ENCODE data around the gene C6orf52. TPM values are rescaled to one million over a fixed set of nuclear protein-coding genes. Genes with fewer than 3 reads are reported as not detected.
"Not testable (repeated sequence)": the region's sequence is repeated elsewhere in the genome, so short reads cannot be mapped to it uniquely, and the experiment has no call there.

The C6orf52 gene
- 1.7 TPM in 1 of 2 replicates, not detected in the other for total RNA-seq (2014; rRNA removed; shearing (Covaris generic))

- peak; percentile 93 for DNase-seq (ENCODE audit: low read depth)
These were observed at the start of gene C6orf52, which contains the start of gene PAK1IP1 for GRCh38 chr6:10694302-10695085. C6orf52 (minus strand) TSS chr6:10694616; CDS start chr6:10687550, 7,066 bp downstream. PAK1IP1 (plus strand) TSS chr6:10694972; CDS start chr6:10694986, 14 bp downstream.

- no peak for DNase-seq (ENCODE audit: low read depth)
These were observed 49.1 kb upstream of the C6orf52 start for GRCh38 chr6:10743515-10743914.

GRCh38 chr6:10742251-10742650 lies 47.8 kb upstream of the C6orf52 start:
- DNase-seq (ENCODE audit: low read depth) = no peak

GRCh38 chr6:10741643-10742042 lies 47.2 kb upstream of the C6orf52 start:
- not testable (repeated sequence) for DNase-seq (ENCODE audit: low read depth)

- DNase-seq (ENCODE audit: low read depth) = no peak
These were observed 45.6 kb upstream of the C6orf52 start for GRCh38 chr6:10740061-10740460.

- DNase-seq (ENCODE audit: low read depth) = no peak
These were observed 42.3 kb upstream of the C6orf52 start for GRCh38 chr6:10736731-10737130.

GRCh38 chr6:10733863-10734262 lies 39.4 kb upstream of the C6orf52 start:
- DNase-seq (ENCODE audit: low read depth) = no peak

- no peak for DNase-seq (ENCODE audit: low read depth)
These were observed 38.8 kb upstream of the C6orf52 start for GRCh38 chr6:10733151-10733715.

- DNase-seq (ENCODE audit: low read depth) = no peak
These were observed 35.8 kb upstream of the C6orf52 start for GRCh38 chr6:10730254-10730653.

- DNase-seq (ENCODE audit: low read depth) = no peak
These were observed 31.3 kb upstream of the C6orf52 start for GRCh38 chr6:10725716-10726115.

- DNase-seq (ENCODE audit: low read depth) = no peak
These were observed 30.6 kb upstream of the C6orf52 start for GRCh38 chr6:10725044-10725443.

GRCh38 chr6:10723567-10723881 lies 29.1 kb upstream of the C6orf52 start:
- DNase-seq (ENCODE audit: low read depth) = peak; percentile 37

GRCh38 chr6:10722820-10723566 lies 28.6 kb upstream of the C6orf52 start, which contains the start of gene TMEM14C:
TMEM14C (plus strand) TSS chr6:10723070; CDS start chr6:10724614, 1,544 bp downstream.
- peak; percentile 98 for DNase-seq (ENCODE audit: low read depth)

GRCh38 chr6:10722570-10722819 lies 28.1 kb upstream of the C6orf52 start:
- DNase-seq (ENCODE audit: low read depth) = no peak

- no peak for DNase-seq (ENCODE audit: low read depth)
These were observed 27.6 kb upstream of the C6orf52 start for GRCh38 chr6:10721850-10722569.

GRCh38 chr6:10720960-10721849 lies 26.8 kb upstream of the C6orf52 start:
- not testable (repeated sequence) for DNase-seq (ENCODE audit: low read depth)

GRCh38 chr6:10720265-10720959 lies 26.0 kb upstream of the C6orf52 start:
- DNase-seq (ENCODE audit: low read depth) = no peak

- DNase-seq (ENCODE audit: low read depth) = no peak
These were observed 25.5 kb upstream of the C6orf52 start for GRCh38 chr6:10719964-10720264.

- DNase-seq (ENCODE audit: low read depth) = no peak
These were observed 25.0 kb upstream of the C6orf52 start for GRCh38 chr6:10719296-10719963.

GRCh38 chr6:10713962-10714361 lies 19.5 kb upstream of the C6orf52 start:
- DNase-seq (ENCODE audit: low read depth) = no peak
